ENCODE data around the gene AMMECR1L. TPM values are rescaled to one million over a fixed set of nuclear protein-coding genes. Genes with fewer than 3 reads are reported as not detected.
A peak's percentile ranks its signal among the peaks of the same experiment; 100 is the strongest.

Gene AMMECR1L
- total RNA-seq, 1 experiment from 2014 or later, result 20.3 TPM

- peaks cover 69% of the 10 kb centered on the region for H3K79me2 ChIP-seq (ENCODE audit: low read depth)
- peaks cover 52% of the 10 kb centered on the region for H4K20me1 ChIP-seq (ENCODE audit: insufficient read depth)
- H3K4me3 ChIP-seq, result peak overlapping the region; percentile 60
- DNase-seq, result peak in 1 of 2 experiments; percentile 6
- H3K27me3 ChIP-seq (ENCODE audit: insufficient read depth, low read depth), result no peaks in the 10 kb centered on the region
- H3K36me3 ChIP-seq (ENCODE audit: low read depth), result peaks cover 29% of the 10 kb centered on the region
- H2AFZ ChIP-seq, result no peak overlapping the region; the same call in 1 of the 2 replicates
- no peak overlapping the region for H3K27ac ChIP-seq
- CTCF ChIA-PET, result interaction anchor here (0.6 to 0.7 kb wide), 2 partner anchors 10 to 293 kb away, joined by 3 to 6 read pairs; no protein-coding TSS in a partner anchor
- intact Hi-C loops (cut with micrococcal nuclease; ENCODE audit: unreplicated experiment), result loop anchor here (10.0 kb wide), 1 partner anchor 430 kb away; the partner anchor contains the start of gene HS6ST1
- TF ChIP-seq EZH2 (IDR thresholded peaks at IDR 0.05; ENCODE audit: low read depth) (no peak), CTCF (conservative IDR thresholded peaks at IDR 0.05) (no peak)
- H3K9me2 ChIP-seq (ENCODE audit: insufficient read depth), result no peaks in the 10 kb centered on the region
- POLR2A ChIA-PET (ENCODE audit: unreplicated experiment), result interaction anchor here (0.7 kb wide), 1 partner anchor 358 kb away, joined by 5 read pairs; no protein-coding TSS in a partner anchor
- peaks cover 26% of the 10 kb centered on the region for H3K4me1 ChIP-seq (replicated peaks; ENCODE audit: insufficient read depth)
- TSS peak; percentile 40 for BruUV-seq (replicated peaks)
- peak overlapping the region; percentile 87 for H3K4me2 ChIP-seq
- H3K9me3 ChIP-seq (ENCODE audit: insufficient read depth, low read depth), result no peaks in the 10 kb centered on the region
- peaks cover 7% of the 10 kb centered on the region; the same call in 1 of the 2 replicates for H3F3A ChIP-seq (ENCODE audit: insufficient read depth, low read depth)
These were observed 1.3 kb downstream of the AMMECR1L start for GRCh38 chr2:127884436-127884835.

- H3K27ac ChIP-seq, result no peak overlapping the region
- H3F3A ChIP-seq (ENCODE audit: insufficient read depth, low read depth), result no peaks in the 10 kb centered on the region
- H3K79me2 ChIP-seq (ENCODE audit: low read depth), result peaks cover 88% of the 10 kb centered on the region
- peaks cover 14% of the 10 kb centered on the region for H3K4me1 ChIP-seq (replicated peaks; ENCODE audit: insufficient read depth)
- CTCF ChIA-PET, result no interaction called here
- H3K9me2 ChIP-seq (ENCODE audit: insufficient read depth), result no peaks in the 10 kb centered on the region
- peaks cover 90% of the 10 kb centered on the region for H4K20me1 ChIP-seq (ENCODE audit: insufficient read depth)
- intact Hi-C loops (cut with micrococcal nuclease; ENCODE audit: unreplicated experiment), result loop anchor here (10.0 kb wide), 1 partner anchor 435 kb away; the partner anchor contains the start of gene HS6ST1
- H2AFZ ChIP-seq, result no peak overlapping the region
- POLR2A ChIA-PET (ENCODE audit: unreplicated experiment), result no interaction called here
- no peak overlapping the region for H3K4me2 ChIP-seq
- TF ChIP-seq EZH2 (IDR thresholded peaks at IDR 0.05; ENCODE audit: low read depth) (no peak), CTCF (conservative IDR thresholded peaks at IDR 0.05) (no peak)
- peaks cover 35% of the 10 kb centered on the region for H3K36me3 ChIP-seq (ENCODE audit: low read depth)
- no peak for DNase-seq
- no TSS peak for BruUV-seq (replicated peaks)
- H3K9me3 ChIP-seq (ENCODE audit: insufficient read depth, low read depth), result no peaks in the 10 kb centered on the region
- no peak overlapping the region for H3K4me3 ChIP-seq
- H3K27me3 ChIP-seq (ENCODE audit: insufficient read depth, low read depth), result no peaks in the 10 kb centered on the region
These were observed 5.9 kb downstream of the AMMECR1L start for GRCh38 chr2:127879899-127880298.

GRCh38 chr2:127877626-127878025 is 8.1 kb downstream of the AMMECR1L start:
- Histone ChIP-seq H3K4me2 (no peak overlapping the region), H3K9me2 (ENCODE audit: insufficient read depth) (no peaks in the 10 kb centered on the region), H3K36me3 (ENCODE audit: low read depth) (peaks cover 41% of the 10 kb centered on the region), H3K9me3 (ENCODE audit: insufficient read depth, low read depth) (no peaks in the 10 kb centered on the region), H3K4me1 (replicated peaks; ENCODE audit: insufficient read depth) (no peaks in the 10 kb centered on the region), H4K20me1 (ENCODE audit: insufficient read depth) (peaks cover 88% of the 10 kb centered on the region), H3K27me3 (ENCODE audit: insufficient read depth, low read depth) (no peaks in the 10 kb centered on the region), H3K4me3 (no peak overlapping the region), H2AFZ (no peak overlapping the region), H3F3A (ENCODE audit: insufficient read depth, low read depth) (no peaks in the 10 kb centered on the region), H3K27ac (no peak overlapping the region), H3K79me2 (ENCODE audit: low read depth) (peaks cover 80% of the 10 kb centered on the region)
- intact Hi-C loops (cut with micrococcal nuclease; ENCODE audit: unreplicated experiment), result no loop called here
- no TSS peak for BruUV-seq (replicated peaks)
- no peak for TF ChIP-seq EZH2 (IDR thresholded peaks at IDR 0.05; ENCODE audit: low read depth)
- no peak for TF ChIP-seq CTCF (conservative IDR thresholded peaks at IDR 0.05)
- DNase-seq, result no peak
- ChIA-PET CTCF (interaction anchor here (0.6 kb wide), 1 partner anchor 69 kb away, joined by 4 read pairs; no protein-coding TSS in a partner anchor), POLR2A (ENCODE audit: unreplicated experiment) (interaction anchor here (0.5 kb wide), 1 partner anchor 66 kb away, joined by 3 read pairs; no protein-coding TSS in a partner anchor)

Measured in PC-9 (cell line).